ENCODE measurements around the gene IFI30.
A peak's percentile ranks its signal among the peaks of the same experiment; 100 is the strongest.
"Not testable (repeated sequence)": the region's sequence is repeated elsewhere in the genome, so short reads cannot be mapped to it uniquely, and the experiment has no call there.

The IFI30 gene

GRCh38 chr19:18152817-18153555, 20.6 kb upstream of the IFI30 start, which contains the start of gene PIK3R2:
PIK3R2 (plus strand) TSS chr19:18153163; CDS start chr19:18155880, 2,717 bp downstream.
- DNase-seq: peak; percentile 99

- no peak for DNase-seq
Measured at GRCh38 chr19:18153556-18154134, 20.0 kb upstream of the IFI30 start.

- no peak for DNase-seq
Measured at GRCh38 chr19:18155095-18156087, 18.2 kb upstream of the IFI30 start.

GRCh38 chr19:18156268-18156667, 17.3 kb upstream of the IFI30 start:
- no peak for DNase-seq

GRCh38 chr19:18156841-18157464, 16.7 kb upstream of the IFI30 start:
- peak; percentile 91 for DNase-seq

GRCh38 chr19:18157465-18158063, 16.0 kb upstream of the IFI30 start:
- DNase-seq: peak; percentile 87

GRCh38 chr19:18158467-18158866, 15.1 kb upstream of the IFI30 start:
- DNase-seq: no peak

- DNase-seq: not testable (repeated sequence)
Measured at GRCh38 chr19:18159059-18159616, 14.5 kb upstream of the IFI30 start.

- no peak for DNase-seq
Measured at GRCh38 chr19:18159810-18160209, 13.8 kb upstream of the IFI30 start.

GRCh38 chr19:18160493-18160970, 13.1 kb upstream of the IFI30 start:
- no peak for DNase-seq

- DNase-seq: peak; percentile 76
Measured at GRCh38 chr19:18160971-18161635, 12.5 kb upstream of the IFI30 start.

- no peak for DNase-seq
Measured at GRCh38 chr19:18161636-18162002, 12.0 kb upstream of the IFI30 start.

GRCh38 chr19:18164072-18164471, 9.5 kb upstream of the IFI30 start:
- no peak for DNase-seq

- DNase-seq: no peak
Measured at GRCh38 chr19:18165794-18166544, 7.6 kb upstream of the IFI30 start.

- no peak for DNase-seq
Measured at GRCh38 chr19:18167011-18167410, 6.6 kb upstream of the IFI30 start.

- DNase-seq: no peak
Measured at GRCh38 chr19:18167975-18168645, 5.5 kb upstream of the IFI30 start.

GRCh38 chr19:18168673-18169381, 4.8 kb upstream of the IFI30 start:
- no peak for DNase-seq

GRCh38 chr19:18170714-18171255, 2.8 kb upstream of the IFI30 start:
- DNase-seq: no peak

Data from right hindlimb (tissue), 1 donor.